GM18498 (cell line): ENCODE results near the gene GPAM.
"Not testable (repeated sequence)": the region's sequence is repeated elsewhere in the genome, so short reads cannot be mapped to it uniquely, and the experiment has no call there.

Source experiments
- ATAC-seq: cut with Tn5 transposase; IDR thresholded peaks from one replicate; pipeline ENCODE4 v1.9.1; 2021; ENCODE audit warnings: mild to moderate bottlenecking, moderate library complexity; ENCODE audit not compliant: unreplicated experiment

Gene GPAM

DNA sequence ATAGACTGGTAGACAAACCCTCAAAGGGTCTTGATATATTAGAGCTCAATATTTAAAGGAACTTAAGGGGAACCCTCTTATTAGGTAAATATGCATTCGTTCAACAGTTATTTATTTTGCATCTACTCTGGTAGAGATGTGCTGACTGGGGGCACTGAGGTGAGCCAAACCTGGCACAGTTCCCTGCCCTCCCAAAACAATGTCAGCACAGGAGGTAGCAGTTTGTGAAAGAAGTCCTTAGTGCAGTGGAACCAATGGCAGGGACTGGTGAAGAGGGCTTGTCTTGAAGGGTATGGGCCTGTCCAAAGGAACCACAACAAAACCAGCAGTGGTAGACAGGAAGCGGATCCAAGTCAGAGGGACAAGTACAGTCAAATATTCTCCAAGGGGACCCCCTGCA, 32.6 kb upstream of the GPAM start:
- ATAC-seq, result no peak

- ATAC-seq, result no peak
Observed at GRCh38 chr10:112215342-112215774, 31.8 kb upstream of the GPAM start.

GRCh38 chr10:112214298-112214926, 30.8 kb upstream of the GPAM start:
- no peak for ATAC-seq

DNA sequence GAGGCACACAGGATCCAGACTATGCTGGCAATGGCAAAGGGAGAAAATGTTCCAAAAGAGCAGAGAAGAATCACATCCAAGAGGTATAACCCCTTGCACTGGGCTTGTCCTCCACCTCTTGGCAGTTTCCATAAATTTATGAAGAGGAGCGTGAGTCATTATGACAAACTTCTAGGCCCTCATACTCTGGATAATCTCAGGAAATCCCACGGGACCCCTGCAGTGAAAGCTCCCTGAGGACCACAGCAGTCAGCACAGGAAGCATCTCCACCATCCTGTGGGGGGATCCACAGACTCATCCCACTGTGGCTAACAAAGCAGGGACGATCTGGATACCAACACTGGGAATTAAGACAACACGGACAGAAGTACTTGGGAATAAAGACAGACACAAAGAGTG, 30.3 kb upstream of the GPAM start:
- ATAC-seq, result no peak

- no peak for ATAC-seq
Observed at GRCh38 chr10:112213098-112213823, 29.7 kb upstream of the GPAM start.

- ATAC-seq, result no peak
Observed at GRCh38 chr10:112210666-112211065, 27.1 kb upstream of the GPAM start.

DNA sequence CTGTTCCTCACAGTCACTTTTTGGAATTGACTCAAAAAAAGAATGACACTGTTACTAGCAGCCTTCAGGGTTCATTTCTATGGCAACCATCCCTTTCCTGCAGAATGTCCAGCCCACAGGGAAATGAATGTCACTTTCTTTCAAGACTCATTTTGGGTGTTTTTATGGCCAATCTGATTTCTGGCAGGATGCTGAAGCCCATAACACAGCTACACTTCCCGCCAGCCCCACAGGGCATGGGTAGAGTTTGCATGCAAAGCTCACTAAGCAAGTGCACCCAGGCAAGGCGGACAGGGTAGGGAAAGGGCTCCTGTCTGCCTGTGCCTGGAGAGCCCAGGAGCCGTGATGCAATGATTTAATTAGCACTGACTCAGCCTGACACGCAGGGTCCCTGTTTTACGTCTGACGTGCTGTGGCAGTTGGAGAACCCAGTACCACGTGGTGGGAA, 26.1 kb upstream of the GPAM start:
- no peak for ATAC-seq

DNA sequence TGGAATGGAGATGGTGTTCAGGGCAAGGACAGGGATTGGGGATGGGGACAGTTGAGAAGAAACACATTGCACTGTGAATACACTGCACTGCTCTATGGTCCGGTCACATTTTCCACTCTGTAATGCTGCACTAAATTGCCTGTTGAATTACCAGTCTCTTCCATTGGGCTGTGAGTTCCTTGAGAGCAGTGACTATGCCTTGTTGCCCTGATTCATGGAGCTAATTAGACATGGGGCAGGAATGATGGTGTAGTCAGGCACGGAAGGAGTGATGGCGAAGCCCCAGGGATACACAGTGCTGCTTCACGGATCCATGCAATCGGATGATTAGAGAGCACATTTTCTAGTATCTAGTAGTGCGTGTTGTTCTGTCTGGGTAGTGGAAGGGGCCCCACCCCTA, 25.4 kb upstream of the GPAM start:
- no peak for ATAC-seq

DNA sequence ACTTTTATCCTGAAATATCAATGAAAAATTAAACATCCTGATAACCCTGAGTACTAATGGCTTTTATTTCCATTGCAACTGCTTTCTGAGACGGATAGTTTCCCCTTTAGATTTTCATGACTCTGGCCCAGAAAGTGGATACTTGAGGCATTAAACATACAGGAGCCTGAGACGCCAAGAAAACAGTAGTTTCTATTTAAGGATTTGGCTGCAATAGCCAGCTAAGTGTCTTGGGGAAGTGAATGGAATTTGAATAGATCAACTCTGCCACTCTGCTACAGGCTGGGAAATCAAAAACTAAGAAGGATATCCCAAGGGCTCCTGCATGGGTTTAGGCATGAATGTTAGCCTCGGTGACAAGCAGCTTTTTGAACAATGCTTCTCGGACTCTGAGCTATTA, 24.7 kb upstream of the GPAM start:
- ATAC-seq, result no peak

- ATAC-seq, result peak; percentile 76
Observed at GRCh38 chr10:112203328-112204076, 19.9 kb upstream of the GPAM start.

GRCh38 chr10:112202561-112203241, 19.1 kb upstream of the GPAM start:
- peak; percentile 75 for ATAC-seq

DNA sequence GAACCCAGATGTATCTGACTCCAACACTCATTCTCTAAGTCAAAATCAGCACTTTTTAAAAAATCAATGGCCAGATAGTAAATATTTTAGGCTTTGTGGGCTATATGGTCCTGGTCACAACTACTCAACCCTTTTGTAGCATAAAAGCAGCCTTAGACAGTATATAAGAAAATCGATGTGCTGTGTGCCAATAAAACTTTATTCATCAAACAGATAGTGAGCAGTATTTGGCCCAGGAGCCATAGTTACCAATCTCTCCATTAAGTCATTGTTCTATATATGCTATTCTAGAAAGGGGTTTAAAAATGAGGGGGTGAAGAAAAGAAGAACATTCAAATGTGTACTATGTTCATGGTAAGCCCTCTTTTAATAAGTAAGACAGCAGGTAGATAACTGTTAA, 18.5 kb upstream of the GPAM start:
- no peak for ATAC-seq

GRCh38 chr10:112201334-112201733, 17.8 kb upstream of the GPAM start:
- no peak for ATAC-seq

DNA sequence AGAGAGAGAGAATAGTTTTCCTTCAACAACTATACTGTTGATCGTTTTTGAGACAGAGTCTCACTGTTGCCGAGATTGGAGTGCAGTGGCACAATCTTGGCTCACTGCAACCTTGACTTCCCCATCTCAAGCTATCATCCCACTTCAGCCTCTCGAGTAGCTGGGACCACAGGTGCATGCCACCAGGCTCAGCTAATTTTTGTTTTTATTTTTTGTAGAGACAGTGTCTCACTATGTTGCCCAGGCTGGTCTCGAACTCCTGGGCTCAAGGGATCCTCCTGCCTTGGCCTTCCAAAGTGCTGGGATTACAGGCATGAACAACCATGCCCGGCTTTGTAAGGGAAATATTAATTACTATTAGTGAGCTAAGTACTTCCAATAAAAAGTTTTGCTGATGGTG, 16.7 kb upstream of the GPAM start:
- not testable (repeated sequence) for ATAC-seq

DNA sequence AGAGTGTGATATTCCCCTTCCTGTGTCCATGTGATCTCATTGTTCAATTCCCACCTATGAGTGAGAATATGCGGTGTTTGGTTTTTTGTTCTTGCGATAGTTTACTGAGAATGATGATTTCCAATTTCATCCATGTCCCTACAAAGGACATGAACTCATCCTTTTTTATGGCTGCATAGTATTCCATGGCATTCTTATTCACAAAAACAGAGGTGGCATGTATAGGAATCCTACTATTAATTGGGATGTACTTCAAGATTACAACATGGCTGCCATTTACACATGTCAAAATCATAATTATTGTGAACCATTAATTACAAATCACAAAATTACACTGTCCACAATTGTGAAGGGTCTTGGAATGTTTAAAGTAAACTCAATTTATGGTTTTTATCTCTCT, 14.1 kb upstream of the GPAM start:
- ATAC-seq, result not testable (repeated sequence)

GRCh38 chr10:112195224-112195623, 11.7 kb upstream of the GPAM start:
- no peak for ATAC-seq

DNA sequence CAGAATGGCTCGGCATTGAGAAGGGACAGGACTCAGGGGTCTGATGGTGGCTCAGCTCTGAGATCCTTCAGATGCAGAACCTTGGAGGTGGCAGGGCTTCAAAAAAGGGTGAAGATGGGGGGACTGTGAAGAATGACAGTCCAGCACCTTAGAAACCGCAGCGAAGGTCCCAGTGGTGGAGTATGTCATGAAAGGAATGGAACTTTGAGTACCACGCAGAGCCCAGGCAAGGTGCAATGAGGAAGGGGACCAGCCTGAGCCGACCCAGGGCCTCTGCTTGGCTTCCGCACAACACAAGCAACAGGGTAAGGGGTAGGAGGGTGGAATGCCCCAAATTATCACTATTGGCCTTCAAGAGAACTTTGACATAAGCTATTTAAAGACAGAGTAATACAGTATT, 8.2 kb upstream of the GPAM start:
- ATAC-seq, result no peak

- ATAC-seq, result no peak
Observed at GRCh38 chr10:112191041-112191590, 7.6 kb upstream of the GPAM start.

DNA sequence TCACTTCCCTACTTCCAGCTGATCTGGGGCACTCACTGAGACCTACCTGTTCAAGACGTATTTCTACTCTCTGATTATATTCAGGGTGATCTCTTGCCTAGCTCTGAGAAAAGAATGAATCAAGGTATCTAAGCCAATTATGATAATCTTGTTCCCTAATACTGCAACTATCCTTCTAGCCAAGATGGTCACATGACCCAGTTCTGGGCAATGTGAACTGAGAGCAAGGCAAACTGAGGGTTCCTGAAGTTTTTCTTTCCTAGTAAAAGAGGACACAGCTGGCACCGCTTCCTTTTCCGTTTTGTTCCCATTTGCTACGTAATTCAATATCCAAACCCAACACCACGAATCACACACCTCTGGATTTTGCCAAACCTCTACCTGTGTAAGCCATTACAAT, 5.9 kb upstream of the GPAM start:
- ATAC-seq, result no peak

DNA sequence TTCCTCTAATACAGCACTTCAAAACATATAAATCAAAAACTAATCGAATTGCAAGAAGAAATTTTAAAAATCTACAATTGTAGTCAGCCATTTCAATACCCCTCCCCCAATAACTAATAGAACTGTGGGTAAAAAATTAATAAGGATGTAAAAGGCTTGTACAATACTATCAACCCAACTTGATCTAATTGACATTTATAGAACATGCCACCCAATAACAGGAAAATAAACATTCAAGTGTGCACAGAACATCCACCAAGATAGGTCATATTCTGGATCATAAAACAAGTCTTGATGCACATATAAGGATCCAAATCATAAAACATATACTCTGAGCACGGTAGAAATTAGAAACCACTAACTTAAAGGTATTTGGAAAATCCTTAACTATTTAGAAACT, 4.0 kb upstream of the GPAM start:
- ATAC-seq, result no peak

DNA sequence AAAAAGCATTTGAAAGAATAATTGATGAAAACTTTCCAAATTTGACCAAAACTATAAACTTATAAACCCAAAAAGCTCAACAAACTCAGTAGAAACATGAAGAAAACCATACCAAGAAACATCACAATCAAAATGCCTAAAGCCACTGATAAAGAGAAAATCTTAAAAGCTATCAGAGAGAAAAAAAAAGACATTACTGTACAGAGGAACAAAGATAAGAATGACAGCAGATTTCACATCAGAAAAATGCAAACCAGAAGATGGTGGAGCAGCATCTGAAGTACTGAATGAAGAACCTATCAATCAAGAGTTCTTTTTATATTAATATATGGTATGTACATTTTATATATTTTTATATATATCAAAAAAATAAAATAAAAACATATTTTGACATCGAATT, 2.4 kb upstream of the GPAM start:
- no peak for ATAC-seq
